Brain microvascular endothelial cell (primary cell): ENCODE data around the gene BBS2.

Experiments used
- DNase-seq: peaks from one replicate; pipeline ENCODE4 v3.0.0-alpha.2; 2020
- H3K27ac ChIP-seq: fragments of 250-450 bp; sonication (Bioruptor Pico); 2 replicates; pipeline ENCODE4 v1.5.1; 2020; ENCODE audit warnings: mild to moderate bottlenecking, moderate library complexity
- H3K27me3 ChIP-seq: fragments of 250-450 bp; sonication (Bioruptor Pico); replicated peaks from 2 replicates; pipeline ENCODE4 v1.5.1; 2020; ENCODE audit warnings: mild to moderate bottlenecking
- H3K36me3 ChIP-seq: fragments of 250-450 bp; sonication (Bioruptor Pico); replicated peaks from 2 replicates; pipeline ENCODE4 v1.5.1; 2020; ENCODE audit warnings: mild to moderate bottlenecking
- H3K4me3 ChIP-seq: 2 replicates; pipeline ENCODE4 v1.5.1; 2011; ENCODE audit warnings: low read depth, mild to moderate bottlenecking, control low read depth, low read length, moderate library complexity
- in situ Hi-C: cut with HindIII; loops from 2 replicates; pipeline ENCODE4 v1.10.0; 2017; ENCODE audit warnings: low sequenced_read_pairs, low pct_ligation_motif_present
- TF ChIP-seq, protein P1 (sequence below): IDR thresholded peaks from 2 replicates; pipeline ENCODE4 v1.5.1; 2011; ENCODE audit warnings: low read depth, mild to moderate bottlenecking, moderate library complexity, low read length, control low read depth, inconsistent platforms; ENCODE audit errors: missing control alignments

BBS2 gene

DNA sequence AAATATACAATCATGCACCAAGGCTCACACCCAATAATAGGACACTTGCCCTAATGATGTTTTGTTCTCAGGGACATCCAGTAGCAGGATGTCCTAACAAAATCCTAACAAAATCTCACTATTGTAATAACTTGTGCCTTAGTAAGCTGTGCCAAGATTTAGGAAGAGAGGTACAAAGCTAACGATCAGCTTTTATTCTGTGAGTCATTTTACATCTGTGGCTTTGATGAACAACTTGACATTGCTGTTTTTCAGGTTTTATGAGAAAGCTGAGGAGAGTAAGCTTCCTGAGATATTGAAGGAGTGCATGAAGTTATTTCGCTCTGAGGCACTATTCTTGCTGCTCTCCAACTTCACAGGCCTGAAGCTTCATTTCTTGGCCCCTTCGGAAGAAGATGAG is 49.6 kb downstream of the BBS2 start:
- DNase-seq = no peak
- no peaks in the 10 kb centered on the region for H3K27me3 ChIP-seq
- H3K36me3 ChIP-seq = peaks cover 76% of the 10 kb centered on the region
- in situ Hi-C loops = no loop called here
- no peak overlapping the region for H3K4me3 ChIP-seq
- H3K27ac ChIP-seq = no peak overlapping the region
- TF ChIP-seq, protein P1, sequence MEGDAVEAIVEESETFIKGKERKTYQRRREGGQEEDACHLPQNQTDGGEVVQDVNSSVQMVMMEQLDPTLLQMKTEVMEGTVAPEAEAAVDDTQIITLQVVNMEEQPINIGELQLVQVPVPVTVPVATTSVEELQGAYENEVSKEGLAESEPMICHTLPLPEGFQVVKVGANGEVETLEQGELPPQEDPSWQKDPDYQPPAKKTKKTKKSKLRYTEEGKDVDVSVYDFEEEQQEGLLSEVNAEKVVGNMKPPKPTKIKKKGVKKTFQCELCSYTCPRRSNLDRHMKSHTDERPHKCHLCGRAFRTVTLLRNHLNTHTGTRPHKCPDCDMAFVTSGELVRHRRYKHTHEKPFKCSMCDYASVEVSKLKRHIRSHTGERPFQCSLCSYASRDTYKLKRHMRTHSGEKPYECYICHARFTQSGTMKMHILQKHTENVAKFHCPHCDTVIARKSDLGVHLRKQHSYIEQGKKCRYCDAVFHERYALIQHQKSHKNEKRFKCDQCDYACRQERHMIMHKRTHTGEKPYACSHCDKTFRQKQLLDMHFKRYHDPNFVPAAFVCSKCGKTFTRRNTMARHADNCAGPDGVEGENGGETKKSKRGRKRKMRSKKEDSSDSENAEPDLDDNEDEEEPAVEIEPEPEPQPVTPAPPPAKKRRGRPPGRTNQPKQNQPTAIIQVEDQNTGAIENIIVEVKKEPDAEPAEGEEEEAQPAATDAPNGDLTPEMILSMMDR = no peak

DNA sequence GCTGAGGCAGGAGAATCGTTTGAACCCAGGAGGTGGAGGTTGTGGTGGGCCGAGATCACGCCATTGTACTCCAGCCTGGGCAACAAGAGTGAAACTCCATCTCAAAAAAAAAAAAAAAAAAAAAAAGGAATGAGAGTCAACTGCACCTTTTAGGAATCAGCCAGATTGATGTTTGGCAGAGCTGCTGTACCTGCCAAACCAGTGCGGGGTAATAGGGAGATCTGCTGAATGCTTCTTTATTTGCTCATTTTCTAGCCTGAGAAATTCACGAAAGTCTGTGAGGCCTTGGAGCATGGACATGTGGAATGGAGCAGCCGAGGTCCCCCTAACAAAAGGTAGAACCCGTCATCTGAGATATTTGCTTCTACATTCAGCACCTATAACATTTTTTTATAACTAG is 50.1 kb downstream of the BBS2 start:
- in situ Hi-C loops = no loop called here
- TF ChIP-seq, protein P1 = no peak
- Histone ChIP-seq H3K27ac (no peak overlapping the region), H3K36me3 (peaks cover 76% of the 10 kb centered on the region), H3K4me3 (no peak overlapping the region), H3K27me3 (no peaks in the 10 kb centered on the region)
- DNase-seq = no peak

DNA sequence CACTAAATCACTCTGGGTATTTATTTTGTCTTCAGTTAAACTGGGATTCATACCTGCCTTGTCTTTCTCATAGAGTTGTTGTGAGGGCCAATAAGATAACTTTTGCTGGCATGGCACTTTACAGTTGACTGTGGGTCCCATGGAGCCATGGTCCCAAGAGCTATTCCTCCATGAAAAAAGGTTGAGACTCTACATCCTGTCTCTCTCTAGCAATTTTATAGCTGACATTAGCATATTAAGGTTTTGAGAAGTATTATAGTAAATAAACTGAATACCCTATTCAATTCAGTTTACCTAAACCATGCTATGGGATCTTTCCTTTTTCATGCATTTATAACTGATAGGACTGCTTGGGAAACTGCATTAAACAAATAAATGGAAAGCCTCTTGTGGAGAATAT is 51.0 kb downstream of the BBS2 start:
- DNase-seq = no peak
- H3K27ac ChIP-seq = no peak overlapping the region
- no peaks in the 10 kb centered on the region for H3K27me3 ChIP-seq
- in situ Hi-C loops = no loop called here
- H3K4me3 ChIP-seq = no peak overlapping the region
- TF ChIP-seq, protein P1 = no peak
- H3K36me3 ChIP-seq = peaks cover 81% of the 10 kb centered on the region

DNA sequence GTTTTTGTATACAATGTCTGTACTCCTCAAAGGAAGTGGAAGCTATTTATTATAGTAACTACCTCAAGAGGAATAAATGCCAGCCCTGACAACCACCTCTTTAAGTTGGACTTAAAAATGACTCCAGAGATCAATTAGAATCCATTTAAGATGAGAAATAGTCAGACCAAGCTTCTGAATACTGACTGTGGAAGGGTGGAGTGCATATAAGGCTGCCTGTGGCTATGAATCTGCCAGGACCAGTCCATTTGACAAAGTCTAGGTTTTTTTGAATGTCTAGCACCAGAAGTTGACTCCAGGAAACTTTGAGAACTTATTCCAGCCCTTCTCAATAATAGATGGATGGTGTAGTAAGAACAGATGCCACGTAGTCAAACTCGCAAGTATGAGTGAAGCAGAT is 53.5 kb downstream of the BBS2 start:
- H3K36me3 ChIP-seq = peaks cover 76% of the 10 kb centered on the region

DNA sequence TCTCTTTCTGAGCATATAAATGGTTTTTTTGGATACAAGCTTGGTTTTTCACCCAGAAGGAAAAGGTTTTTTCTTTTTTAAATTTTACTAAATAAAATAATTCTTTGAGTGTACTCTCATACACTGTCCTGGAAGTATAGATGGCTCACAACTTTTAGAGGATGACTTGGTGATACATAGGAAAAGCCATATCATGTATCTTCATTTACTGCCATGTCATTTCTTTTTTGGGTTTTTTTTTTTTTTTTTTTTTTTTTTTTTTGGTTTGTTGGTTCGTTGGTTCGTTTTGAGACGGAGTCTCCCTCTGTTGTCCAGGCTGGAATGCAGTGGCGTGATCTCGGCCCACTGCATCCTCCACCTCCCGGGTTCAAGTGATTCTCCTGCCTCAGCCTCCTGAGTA is 56.7 kb downstream of the BBS2 start:
- Histone ChIP-seq H3K27ac (no peak overlapping the region), H3K4me3 (no peak overlapping the region), H3K27me3 (no peaks in the 10 kb centered on the region), H3K36me3 (peaks cover 73% of the 10 kb centered on the region)
- TF ChIP-seq, protein P1 = no peak
- no peak for DNase-seq
- in situ Hi-C loops = no loop called here

More for the DNA sequence above, 53.5 kb downstream of the BBS2 start:
- DNase-seq = no peak
- no peaks in the 10 kb centered on the region for H3K27me3 ChIP-seq
- in situ Hi-C loops = no loop called here
- no peak overlapping the region for H3K27ac ChIP-seq
- no peak overlapping the region for H3K4me3 ChIP-seq
- TF ChIP-seq, protein P1 = no peak

DNA sequence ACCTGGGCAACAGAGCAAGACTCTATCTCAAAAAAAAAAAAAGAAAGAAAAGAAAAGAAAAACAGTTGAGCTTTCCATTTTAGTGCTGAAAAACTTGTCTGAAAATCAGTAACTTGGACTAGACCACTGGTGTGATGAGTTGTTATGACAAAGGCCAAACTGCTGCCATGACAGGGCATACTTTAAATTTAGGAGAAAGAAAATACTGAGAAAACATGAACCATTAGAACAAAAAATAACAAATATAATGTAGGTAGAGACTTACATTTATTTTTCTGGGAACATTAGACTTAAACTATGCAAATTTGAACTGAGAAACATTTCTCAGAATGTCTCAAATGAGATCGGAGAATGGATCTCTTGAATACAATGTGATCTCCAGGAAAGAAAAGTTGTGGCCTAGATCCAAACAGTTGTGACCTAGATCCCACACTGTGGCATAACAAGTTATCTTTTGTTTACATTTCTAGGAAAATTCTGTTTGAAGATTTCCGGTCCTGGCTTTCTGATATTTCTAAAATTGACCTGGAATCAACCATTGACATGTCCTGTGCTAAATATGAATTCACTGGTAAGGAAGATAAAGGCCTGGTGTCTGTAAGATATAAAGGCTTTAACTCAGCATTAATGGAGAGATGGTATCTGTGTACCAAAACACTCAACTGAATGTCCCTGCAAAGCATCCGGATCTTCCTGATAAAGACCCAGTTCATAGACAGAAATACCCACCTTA is 57.6 kb downstream of the BBS2 start:
- in situ Hi-C loops = no loop called here
- Histone ChIP-seq H3K27ac (no peak overlapping the region), H3K27me3 (no peaks in the 10 kb centered on the region), H3K36me3 (peaks cover 70% of the 10 kb centered on the region), H3K4me3 (no peak overlapping the region)
- TF ChIP-seq, protein P1 = no peak
- no peak for DNase-seq
